Posterior vena cava (tissue), 2 donors: ENCODE results near the gene CSPG4. TPM values are rescaled to one million over a fixed set of nuclear protein-coding genes. Genes with fewer than 3 reads are reported as not detected.
"Not testable (repeated sequence)": the region's sequence is repeated elsewhere in the genome, so short reads cannot be mapped to it uniquely, and the experiment has no call there.

ENCODE experiments used
- DNase-seq: peaks from one replicate; pipeline ENCODE4 v3.0.0-alpha.2; 2020; ENCODE audit warnings: low spot score
- intact Hi-C, 2 donors: fragments of 100-400 bp; cut with DNase I; formaldehyde crosslinking; loops; one replicate each; pipeline versions ENCODE4 v1.14.1 to v1.14.2; 2022 to 2023
- total RNA-seq, 2 donors: library from RNA; stranded (reverse); fragmentation: NEBNext Ultra II Directional; extraction: Animal tissue kit (Norgen Biotek cat#: 25700); gene quantifications; one replicate each; pipeline ENCODE4 v1.2.1, GENCODE V29; 2021
- donor health status: DM: yes; HTN: yes; CAD: no.
- donor health status: DM: yes; HTN: yes; CAD: no.

The CSPG4 gene
- total RNA-seq, 2 donors from 2014 or later = 90.4 to 134 TPM

GRCh38 chr15:75696311-75696720 lies 16.3 kb downstream of the CSPG4 start:
- intact Hi-C loops = no loop called here
- no peak for DNase-seq

GRCh38 chr15:75695634-75696310 lies 16.9 kb downstream of the CSPG4 start:
- intact Hi-C loops = no loop called here
- DNase-seq = no peak

DNA sequence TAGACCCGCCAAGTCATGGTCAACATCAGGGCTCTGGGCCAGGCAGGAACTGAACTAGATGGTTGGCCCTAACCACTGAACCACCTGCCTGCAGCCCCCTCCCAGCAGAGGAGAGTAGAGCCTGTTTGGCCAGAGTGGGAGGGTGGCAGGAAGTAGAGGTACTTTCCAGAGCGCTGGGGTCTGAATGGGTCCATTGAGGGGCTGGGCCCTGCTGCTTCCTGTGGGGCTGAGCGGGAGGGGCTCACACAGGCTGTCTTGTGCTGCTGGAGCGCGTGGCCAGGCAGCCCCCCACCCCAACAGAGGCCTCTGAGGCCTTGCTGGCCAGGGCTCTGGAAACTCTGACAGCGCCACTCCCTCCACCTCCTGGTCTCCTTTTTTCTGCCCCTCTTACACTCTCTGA lies 17.4 kb downstream of the CSPG4 start:
- no peak for DNase-seq
- intact Hi-C loops = no loop called here

DNA sequence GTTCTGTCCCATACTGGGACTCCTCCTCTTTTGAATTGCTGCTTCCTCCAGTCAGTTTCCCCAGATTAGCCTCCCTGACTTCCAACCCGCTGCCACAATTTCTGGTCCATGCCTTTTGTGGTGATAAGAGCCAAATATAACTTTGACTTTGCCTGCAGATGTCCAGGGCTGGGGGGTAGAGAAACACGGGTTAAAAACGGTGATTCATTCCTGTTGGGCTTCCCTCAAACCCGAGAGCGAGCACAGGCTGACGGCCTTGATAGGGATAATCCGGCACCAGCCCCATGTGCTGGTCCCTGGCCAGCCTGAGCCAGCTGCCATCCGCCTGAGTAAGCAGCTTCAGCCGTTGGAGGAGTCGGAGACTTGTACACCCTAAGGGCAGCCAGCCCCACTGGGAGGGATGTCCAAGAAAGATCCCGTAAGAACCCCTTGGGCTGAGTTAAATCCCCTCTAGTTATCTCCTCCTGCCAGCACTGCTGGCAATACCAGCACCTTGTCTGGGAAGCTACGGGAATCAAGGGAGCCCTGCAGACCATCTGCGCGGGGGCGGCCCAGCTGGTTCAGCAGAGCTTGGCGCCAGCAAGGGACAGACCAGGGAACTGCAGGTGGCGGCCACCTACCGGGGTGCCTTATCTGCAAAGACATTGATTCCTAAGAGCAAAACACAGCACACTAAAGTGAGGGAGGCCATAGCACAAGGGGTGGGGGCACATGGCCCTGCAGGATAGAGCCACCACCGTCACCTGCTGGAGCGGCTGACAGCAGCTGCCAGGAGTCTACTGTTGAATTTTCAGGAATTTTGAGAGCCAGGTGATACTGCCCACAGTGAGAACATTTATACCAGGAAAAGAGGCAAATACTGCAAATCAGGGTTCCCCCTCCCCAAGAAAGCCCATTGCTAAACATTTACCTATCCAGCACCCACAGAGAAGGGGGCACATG lies 18.1 kb downstream of the CSPG4 start:
- DNase-seq = peak; percentile 95
- intact Hi-C loops = no loop called here

- intact Hi-C loops = no loop called here
- DNase-seq = no peak
Observed at GRCh38 chr15:75693501-75694240, 19.0 kb downstream of the CSPG4 start.

GRCh38 chr15:75693028-75693427 lies 19.6 kb downstream of the CSPG4 start:
- DNase-seq = not testable (repeated sequence)

GRCh38 chr15:75692311-75692710 lies 20.3 kb downstream of the CSPG4 start:
- DNase-seq, intact Hi-C loops: not testable (repeated sequence)

More at GRCh38 chr15:75693028-75693427, 19.6 kb downstream of the CSPG4 start:
- intact Hi-C loops = not testable (repeated sequence)

DNA sequence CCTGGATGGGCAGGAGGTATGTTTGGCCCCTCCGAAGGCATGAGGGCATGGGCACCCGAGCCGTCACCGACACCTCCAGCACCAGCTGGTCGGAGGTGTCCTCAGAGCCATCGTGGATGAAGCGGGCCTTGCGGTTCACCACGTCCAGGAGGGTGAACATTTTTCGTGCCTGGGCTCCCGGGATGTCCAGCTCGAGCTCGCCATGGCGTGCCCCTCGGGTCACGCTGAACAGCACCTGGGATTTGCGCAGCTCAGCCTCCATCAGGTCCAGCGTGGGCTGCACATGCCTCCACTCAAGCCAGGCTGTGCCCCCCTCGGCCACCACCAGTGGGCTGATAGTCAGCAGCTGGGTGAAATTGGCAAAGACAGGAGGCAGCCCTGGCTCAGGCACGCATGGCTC lies 23.2 kb downstream of the CSPG4 start:
- intact Hi-C loops = loop anchor here (5.0 to 10.0 kb wide), 3 partner anchors 38 to 105 kb away; no protein-coding TSS in a partner anchor
- not testable (repeated sequence) for DNase-seq

- no peak for DNase-seq
- intact Hi-C loops = loop anchor here (5.0 to 10.0 kb wide), 3 partner anchors 38 to 106 kb away; no protein-coding TSS in a partner anchor
Observed at GRCh38 chr15:75688831-75689230, 23.8 kb downstream of the CSPG4 start.

- intact Hi-C loops = loop anchor here (5.0 to 10.0 kb wide), 3 partner anchors 39 to 107 kb away; no protein-coding TSS in a partner anchor
- no peak for DNase-seq
Observed at GRCh38 chr15:75688278-75688557, 24.4 kb downstream of the CSPG4 start.

- intact Hi-C loops = loop anchor here (5.0 to 10.0 kb wide), 3 partner anchors 40 to 107 kb away; no protein-coding TSS in a partner anchor
- DNase-seq = no peak
Observed at GRCh38 chr15:75687486-75688277, 25.0 kb downstream of the CSPG4 start.

- peak; percentile 94 for DNase-seq
- intact Hi-C loops = loop anchor here (5.0 to 10.0 kb wide), 3 partner anchors 41 to 109 kb away; no protein-coding TSS in a partner anchor
Observed at GRCh38 chr15:75686212-75686642, 26.4 kb downstream of the CSPG4 start.

DNA sequence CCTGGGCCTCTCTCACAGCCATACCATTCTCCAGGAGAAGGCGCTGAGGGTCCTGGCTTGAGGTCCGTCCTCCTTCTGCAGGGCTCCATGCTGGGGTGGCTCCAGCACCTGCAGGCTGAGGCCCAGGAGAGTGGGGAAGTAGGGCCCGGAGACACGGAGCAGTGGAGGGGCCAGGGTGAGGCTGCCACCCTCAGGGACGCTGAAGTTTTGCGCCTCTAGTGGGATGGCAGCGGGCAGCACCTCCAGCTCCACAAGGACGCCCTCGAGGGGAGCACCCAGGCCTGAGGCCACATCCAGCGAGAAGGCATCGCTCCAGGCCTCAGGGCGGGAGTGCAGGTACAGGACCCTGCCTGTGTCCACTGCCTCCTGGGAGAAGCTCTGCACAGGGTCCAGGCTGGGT lies 27.5 kb downstream of the CSPG4 start:
- intact Hi-C loops = loop anchor here (5.0 to 10.0 kb wide), 3 partner anchors 42 to 110 kb away; no protein-coding TSS in a partner anchor
- DNase-seq = no peak

- DNase-seq = no peak
- intact Hi-C loops = loop anchor here (5.0 to 10.0 kb wide), 4 partner anchors 43 to 110 kb away; no protein-coding TSS in a partner anchor
Observed at GRCh38 chr15:75684648-75685047, 28.0 kb downstream of the CSPG4 start.

DNA sequence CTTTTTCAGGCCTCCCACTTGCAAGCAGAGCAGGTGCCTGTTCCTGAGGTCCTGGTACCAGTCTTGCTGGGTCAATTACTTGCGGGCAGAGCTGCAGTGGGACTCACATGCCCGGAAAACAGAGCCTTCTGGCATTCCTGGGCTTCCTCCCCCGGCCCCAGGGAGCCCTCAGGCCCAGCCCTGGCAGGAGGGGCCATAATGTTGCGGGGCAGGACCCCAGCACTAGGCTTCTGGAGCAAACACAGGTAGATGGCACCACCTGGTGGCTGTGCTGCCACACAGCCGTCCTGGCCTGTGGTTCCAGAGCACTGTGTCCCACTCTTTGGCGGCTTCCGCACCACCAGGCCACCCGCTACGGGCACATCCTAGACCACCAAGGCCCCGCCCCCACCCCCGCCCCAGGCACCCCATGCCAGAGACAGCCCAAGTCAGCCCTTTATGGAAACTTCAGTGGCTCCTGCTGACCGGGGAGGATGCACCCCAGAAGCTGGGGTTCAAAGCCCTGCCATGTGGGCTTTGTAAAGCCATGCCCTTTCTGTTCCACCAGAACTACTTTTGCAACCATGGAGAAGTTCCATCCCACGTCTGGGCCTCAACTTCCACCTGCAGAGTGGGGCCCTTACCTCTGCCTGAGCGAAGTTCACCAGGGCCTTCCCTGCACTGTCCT lies 28.9 kb downstream of the CSPG4 start:
- not testable (repeated sequence) for DNase-seq
- intact Hi-C loops = loop anchor here (5.0 to 10.0 kb wide), 3 partner anchors 51 to 111 kb away; no protein-coding TSS in a partner anchor

DNA sequence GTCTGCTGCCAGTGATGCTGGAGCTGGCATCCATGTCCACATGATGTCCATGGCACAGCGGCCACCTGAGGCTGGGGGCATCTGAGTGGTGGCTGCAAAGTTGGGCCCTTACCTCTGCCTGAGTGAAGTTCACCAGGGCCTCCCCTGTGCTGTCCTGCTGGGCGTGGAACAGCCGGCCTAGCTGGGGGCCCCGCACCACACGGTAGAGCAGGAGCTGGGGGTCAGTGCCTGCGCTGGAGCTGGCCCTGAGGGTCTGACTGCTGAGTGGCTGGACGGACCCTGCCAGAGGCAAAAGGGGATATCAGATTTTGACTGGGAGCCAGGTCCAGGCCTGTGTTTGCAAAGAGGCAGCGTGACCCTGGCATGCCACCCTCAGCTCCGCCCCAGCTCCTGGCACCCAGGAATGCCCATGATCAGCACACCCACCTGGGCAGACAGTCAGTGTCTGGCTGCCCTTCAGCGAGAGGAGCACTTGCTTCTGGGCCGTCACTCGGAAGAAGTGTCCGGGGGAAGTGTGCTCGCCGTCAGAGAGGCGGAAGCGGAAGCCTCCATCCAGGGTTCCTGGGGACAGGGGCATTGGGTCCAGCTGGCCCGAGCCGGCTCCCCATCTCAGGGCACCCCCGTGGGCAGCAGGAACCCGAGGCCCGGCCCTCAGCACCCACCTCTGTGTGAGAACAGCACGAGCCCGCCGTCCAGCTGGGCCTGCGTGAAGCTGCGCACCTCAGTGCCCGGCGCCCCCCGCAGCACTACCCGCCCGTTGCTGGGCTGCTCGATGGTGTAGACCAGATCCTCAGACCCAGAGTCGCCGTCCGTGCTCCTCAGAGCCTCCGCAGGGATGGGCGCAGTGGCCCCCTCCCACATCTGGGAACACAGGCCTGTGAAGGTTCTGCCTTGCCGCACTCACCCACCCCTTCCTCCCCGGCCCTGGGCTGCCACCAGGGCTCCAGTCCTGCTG lies 30.2 kb downstream of the CSPG4 start:
- intact Hi-C loops = loop anchor here (5.0 to 10.0 kb wide), 3 partner anchors 52 to 112 kb away; no protein-coding TSS in a partner anchor
- DNase-seq = no peak
